ENCODE measurements around the gene NPRL2.

NPRL2 gene

GRCh38 chr3:50350527-50351322 lies at the start of gene NPRL2, which contains the start of gene CYB561D2:
TSS of gene NPRL2 (minus strand) at chr3:50350775. CDS start at chr3:50350652, 123 bp downstream.
TSS of gene CYB561D2 (plus strand) at chr3:50350862. CDS start at chr3:50351434, 572 bp downstream.
- TF ChIP-seq POLR2A (IDR thresholded peaks at IDR 0.05; ENCODE audit: low read depth, low read length): peak; percentile 91
- DNase-seq (ENCODE audit: insufficient read length, low spot score): peak; percentile 95
- no peak for FAIRE-seq

GRCh38 chr3:50396502-50396901 lies 45.9 kb upstream of the NPRL2 start:
- TF ChIP-seq POLR2A (IDR thresholded peaks at IDR 0.05; ENCODE audit: low read depth, low read length): no peak
- DNase-seq (ENCODE audit: insufficient read length, low spot score): no peak
- FAIRE-seq: no peak

GRCh38 chr3:50395070-50395860 lies 44.7 kb upstream of the NPRL2 start:
- FAIRE-seq: no peak
- TF ChIP-seq POLR2A (IDR thresholded peaks at IDR 0.05; ENCODE audit: low read depth, low read length): no peak
- no peak for DNase-seq (ENCODE audit: insufficient read length, low spot score)

GRCh38 chr3:50393061-50393460 lies 42.5 kb upstream of the NPRL2 start:
- FAIRE-seq: no peak

GRCh38 chr3:50392101-50392715 lies 41.6 kb upstream of the NPRL2 start:
- DNase-seq (ENCODE audit: insufficient read length, low spot score) (no peak), FAIRE-seq (no peak)
- no peak for TF ChIP-seq POLR2A (IDR thresholded peaks at IDR 0.05; ENCODE audit: low read depth, low read length)

More at GRCh38 chr3:50393061-50393460, 42.5 kb upstream of the NPRL2 start:
- DNase-seq (ENCODE audit: insufficient read length, low spot score): no peak
- TF ChIP-seq POLR2A (IDR thresholded peaks at IDR 0.05; ENCODE audit: low read depth, low read length): no peak

- FAIRE-seq: no peak
- DNase-seq (ENCODE audit: insufficient read length, low spot score): no peak
- no peak for TF ChIP-seq POLR2A (IDR thresholded peaks at IDR 0.05; ENCODE audit: low read depth, low read length)
Observed at GRCh38 chr3:50390508-50391224, 40.1 kb upstream of the NPRL2 start.

- TF ChIP-seq POLR2A (IDR thresholded peaks at IDR 0.05; ENCODE audit: low read depth, low read length): no peak
- DNase-seq (ENCODE audit: insufficient read length, low spot score) (no peak), FAIRE-seq (no peak)
Observed at GRCh38 chr3:50389414-50389767, 38.8 kb upstream of the NPRL2 start.

- FAIRE-seq (no peak), DNase-seq (ENCODE audit: insufficient read length, low spot score) (no peak)
- TF ChIP-seq POLR2A (IDR thresholded peaks at IDR 0.05; ENCODE audit: low read depth, low read length): no peak
Observed at GRCh38 chr3:50388720-50389413, 38.3 kb upstream of the NPRL2 start.

GRCh38 chr3:50388016-50388719 lies 37.6 kb upstream of the NPRL2 start:
- no peak for TF ChIP-seq POLR2A (IDR thresholded peaks at IDR 0.05; ENCODE audit: low read depth, low read length)
- FAIRE-seq (no peak), DNase-seq (ENCODE audit: insufficient read length, low spot score) (no peak)

- DNase-seq (ENCODE audit: insufficient read length, low spot score): no peak
- TF ChIP-seq POLR2A (IDR thresholded peaks at IDR 0.05; ENCODE audit: low read depth, low read length): no peak
Observed at GRCh38 chr3:50385754-50386153, 35.2 kb upstream of the NPRL2 start.

GRCh38 chr3:50383750-50384149 lies 33.2 kb upstream of the NPRL2 start:
- TF ChIP-seq POLR2A (IDR thresholded peaks at IDR 0.05; ENCODE audit: low read depth, low read length): no peak
- FAIRE-seq (no peak), DNase-seq (ENCODE audit: insufficient read length, low spot score) (no peak)

More at GRCh38 chr3:50385754-50386153, 35.2 kb upstream of the NPRL2 start:
- no peak for FAIRE-seq

- FAIRE-seq: no peak
Observed at GRCh38 chr3:50382722-50383121, 32.1 kb upstream of the NPRL2 start.

More at GRCh38 chr3:50382722-50383121, 32.1 kb upstream of the NPRL2 start:
- DNase-seq (ENCODE audit: insufficient read length, low spot score): no peak
- no peak for TF ChIP-seq POLR2A (IDR thresholded peaks at IDR 0.05; ENCODE audit: low read depth, low read length)
